Natural killer cell (primary cell): ENCODE measurements around the gene STUM. TPM values are rescaled to one million over a fixed set of nuclear protein-coding genes. Genes with fewer than 3 reads are reported as not detected.

Experiments used
- ATAC-seq, 3 donors: fragments of 150-1000 bp in 2 of 3; fragments of 200-7000 bp in 1 of 3; cut with Tn5 transposase; 1 replicate in 1 of 3; 2 replicates in 2 of 3; pipeline ENCODE4 v1.10.0; 2021; ENCODE audit warnings: mild to moderate bottlenecking in 2 of 3, moderate library complexity in 2 of 3
- DNase-seq, 2 donors: peaks; one replicate each; pipeline versions ENCODE4 v3.0.0 to v3.0.0-alpha.2; 2013 to 2021; ENCODE audit warnings: mixed read lengths in 1 of 2
- H3K27ac ChIP-seq: one replicate; pipeline ENCODE4 v1.5.1; 2013; ENCODE audit warnings: mild to moderate bottlenecking, low read length
- H3K27me3 ChIP-seq: one replicate; pipeline ENCODE4 v1.6.1; 2013; ENCODE audit warnings: low read length; ENCODE audit not compliant: control insufficient read depth, insufficient read depth
- H3K36me3 ChIP-seq: one replicate; pipeline ENCODE4 v1.6.1; 2013; ENCODE audit warnings: low read length; ENCODE audit not compliant: control insufficient read depth, insufficient read depth
- H3K4me1 ChIP-seq: one replicate; pipeline ENCODE4 v1.6.1; 2013; ENCODE audit warnings: low read length; ENCODE audit not compliant: control insufficient read depth, insufficient read depth
- H3K4me3 ChIP-seq: one replicate; pipeline ENCODE4 v1.5.1; 2013; ENCODE audit warnings: low read length
- H3K9me3 ChIP-seq: one replicate; pipeline ENCODE4 v1.6.1; 2013; ENCODE audit warnings: low read length; ENCODE audit not compliant: control insufficient read depth, insufficient read depth
- H3K27ac Mint-ChIP-seq, 2 donors: one replicate each; pipeline ENCODE4 v1.8.0; 2022; ENCODE audit warnings: mild to moderate bottlenecking in 2 of 2, mixed read lengths in 2 of 2, moderate library complexity in 1 of 2
- H3K27me3 Mint-ChIP-seq, 2 donors: one replicate each; pipeline ENCODE4 v1.8.0; 2022; ENCODE audit warnings: low read depth in 2 of 2, mixed read lengths in 2 of 2
- H3K36me3 Mint-ChIP-seq: one replicate; pipeline ENCODE4 v1.8.0; 2022; ENCODE audit warnings: mixed read lengths
- H3K4me1 Mint-ChIP-seq, 2 donors: one replicate each; pipeline ENCODE4 v1.8.0; 2022; ENCODE audit warnings: mixed read lengths in 2 of 2
- H3K4me3 Mint-ChIP-seq: one replicate; pipeline ENCODE4 v1.8.0; 2022; ENCODE audit warnings: mild to moderate bottlenecking, moderate library complexity, mixed read lengths
- H3K9me3 Mint-ChIP-seq, 2 donors: one replicate each; pipeline ENCODE4 v1.8.0; 2022; ENCODE audit warnings: mixed read lengths in 2 of 2
- whole genome bisulfite sequencing: methylation state at CpG from one replicate; pipeline ENCODE4 v1.1.7; 2013; ENCODE audit warnings: missing lambda C conversion rate; ENCODE audit not compliant: insufficient coverage; 5-methylcytosine and 5-hydroxymethylcytosine counted together
- intact Hi-C: fragments of 100-400 bp; cut with micrococcal nuclease; formaldehyde crosslinking; loops from one replicate; pipeline ENCODE4 v1.14.2; 2022
- total RNA-seq, 4 donors: library from RNA; stranded (reverse); fragments of 120-200 nt in 1 of 4; gene quantifications; one replicate each; pipeline versions ENCODE4 v1.2.3 to v1.2.4, GENCODE V29; 2013 to 2022
- TF ChIP-seq, protein P1 (sequence below): fragments of 200-600 bp; IDR thresholded peaks from one replicate; pipeline ENCODE4 v1.8.0; 2022; ENCODE audit warnings: antibody characterized with exemption

Gene STUM
- total RNA-seq, 3 donors from 2014 or later (not counting 1 experiment from before 2014, with no cell fraction given), result not detected

DNA sequence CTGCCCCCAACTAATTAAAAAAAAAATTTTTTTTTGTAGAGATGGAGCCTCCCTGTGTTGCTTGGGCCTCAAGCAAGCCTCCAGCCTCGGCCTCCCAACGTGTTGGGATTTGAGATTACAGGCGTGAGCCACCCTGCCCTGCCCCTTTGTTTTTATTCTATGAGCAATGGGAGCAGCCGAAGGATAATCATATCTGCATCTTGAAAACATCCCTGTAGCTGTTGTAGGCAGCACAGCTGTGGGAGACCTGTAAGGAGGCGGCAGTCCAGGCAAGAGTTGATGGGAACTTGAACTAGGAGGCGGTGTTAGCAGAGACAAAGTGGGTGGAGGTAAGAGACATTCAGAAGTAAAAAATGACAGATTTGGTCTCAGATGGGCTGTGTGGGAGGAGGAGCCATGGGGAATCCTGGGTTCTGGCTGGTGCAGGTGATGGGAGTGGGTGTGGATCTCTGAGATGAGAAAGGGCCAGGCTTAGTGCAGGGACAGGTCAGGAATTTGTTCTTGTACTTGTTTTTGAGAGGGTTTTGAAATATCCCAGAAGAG is 31.3 kb downstream of the STUM start:
- DNase-seq (no peak), ATAC-seq (no peak)
- no peaks in the 10 kb centered on the region for H3K36me3 ChIP-seq
- Mint-ChIP-seq H3K9me3 (no peaks in the 10 kb centered on the region), H3K27me3 (peaks cover 0 to 3% of the 10 kb centered on the region in 2 donors), H3K4me1 (no peaks in the 10 kb centered on the region), H3K27ac (no peak overlapping the region), H3K36me3 (no peaks in the 10 kb centered on the region), H3K4me3 (no peak overlapping the region)
- WGBS, result 90% methylated on average over 6 of the region's 6 CpGs
- intact Hi-C loops, result no loop called here
- no peaks in the 10 kb centered on the region for H3K9me3 ChIP-seq
- TF ChIP-seq, protein P1, sequence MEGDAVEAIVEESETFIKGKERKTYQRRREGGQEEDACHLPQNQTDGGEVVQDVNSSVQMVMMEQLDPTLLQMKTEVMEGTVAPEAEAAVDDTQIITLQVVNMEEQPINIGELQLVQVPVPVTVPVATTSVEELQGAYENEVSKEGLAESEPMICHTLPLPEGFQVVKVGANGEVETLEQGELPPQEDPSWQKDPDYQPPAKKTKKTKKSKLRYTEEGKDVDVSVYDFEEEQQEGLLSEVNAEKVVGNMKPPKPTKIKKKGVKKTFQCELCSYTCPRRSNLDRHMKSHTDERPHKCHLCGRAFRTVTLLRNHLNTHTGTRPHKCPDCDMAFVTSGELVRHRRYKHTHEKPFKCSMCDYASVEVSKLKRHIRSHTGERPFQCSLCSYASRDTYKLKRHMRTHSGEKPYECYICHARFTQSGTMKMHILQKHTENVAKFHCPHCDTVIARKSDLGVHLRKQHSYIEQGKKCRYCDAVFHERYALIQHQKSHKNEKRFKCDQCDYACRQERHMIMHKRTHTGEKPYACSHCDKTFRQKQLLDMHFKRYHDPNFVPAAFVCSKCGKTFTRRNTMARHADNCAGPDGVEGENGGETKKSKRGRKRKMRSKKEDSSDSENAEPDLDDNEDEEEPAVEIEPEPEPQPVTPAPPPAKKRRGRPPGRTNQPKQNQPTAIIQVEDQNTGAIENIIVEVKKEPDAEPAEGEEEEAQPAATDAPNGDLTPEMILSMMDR, result no peak
- no peak overlapping the region for H3K4me3 ChIP-seq
- H3K27me3 ChIP-seq, result no peaks in the 10 kb centered on the region
- H3K4me1 ChIP-seq, result no peaks in the 10 kb centered on the region
- H3K27ac ChIP-seq, result no peak overlapping the region

DNA sequence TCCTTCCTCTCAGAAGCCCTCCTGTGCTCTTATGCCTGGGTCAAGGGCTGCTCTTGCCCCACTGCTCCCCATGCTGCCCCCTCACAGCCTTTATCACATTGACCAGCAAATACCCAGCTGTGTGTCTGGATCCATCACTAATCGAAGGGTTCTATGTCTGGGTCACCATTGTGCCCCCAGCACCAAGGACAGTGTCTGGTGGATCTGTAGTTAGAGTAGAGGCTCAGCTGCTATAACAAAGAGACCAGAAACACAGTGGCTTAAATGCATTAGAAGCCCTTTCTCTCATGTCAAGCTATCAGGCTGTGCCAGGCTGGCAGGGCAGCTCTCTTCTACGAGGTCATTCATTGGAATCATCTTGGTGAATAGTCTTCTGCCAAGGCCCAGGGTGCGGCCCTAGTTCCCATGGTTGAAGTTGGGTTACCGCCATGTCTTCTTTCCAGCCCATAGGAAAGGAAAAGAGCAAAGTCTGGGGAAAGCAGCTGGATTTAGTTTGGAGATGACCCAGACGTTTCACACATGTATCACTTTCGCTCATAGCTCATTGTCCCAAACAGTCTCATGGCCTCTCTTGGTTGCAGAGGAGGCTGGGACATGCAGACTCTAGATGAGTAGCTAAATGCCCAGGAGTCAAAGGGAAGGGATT is 32.2 kb downstream of the STUM start:
- intact Hi-C loops, result no loop called here
- H3K9me3 ChIP-seq, result no peaks in the 10 kb centered on the region
- H3K4me3 ChIP-seq, result no peak overlapping the region
- H3K27me3 ChIP-seq, result no peaks in the 10 kb centered on the region
- Mint-ChIP-seq H3K4me1 (no peaks in the 10 kb centered on the region), H3K4me3 (no peak overlapping the region), H3K27me3 (peaks cover 0 to 3% of the 10 kb centered on the region in 2 donors), H3K9me3 (no peaks in the 10 kb centered on the region), H3K36me3 (no peaks in the 10 kb centered on the region), H3K27ac (no peak overlapping the region)
- no peaks in the 10 kb centered on the region for H3K36me3 ChIP-seq
- 85% methylated on average over 5 of the region's 6 CpGs for WGBS
- no peak overlapping the region for H3K27ac ChIP-seq
- DNase-seq, result no peak
- no peak for ATAC-seq
- no peaks in the 10 kb centered on the region for H3K4me1 ChIP-seq
- TF ChIP-seq, protein P1, result no peak

DNA sequence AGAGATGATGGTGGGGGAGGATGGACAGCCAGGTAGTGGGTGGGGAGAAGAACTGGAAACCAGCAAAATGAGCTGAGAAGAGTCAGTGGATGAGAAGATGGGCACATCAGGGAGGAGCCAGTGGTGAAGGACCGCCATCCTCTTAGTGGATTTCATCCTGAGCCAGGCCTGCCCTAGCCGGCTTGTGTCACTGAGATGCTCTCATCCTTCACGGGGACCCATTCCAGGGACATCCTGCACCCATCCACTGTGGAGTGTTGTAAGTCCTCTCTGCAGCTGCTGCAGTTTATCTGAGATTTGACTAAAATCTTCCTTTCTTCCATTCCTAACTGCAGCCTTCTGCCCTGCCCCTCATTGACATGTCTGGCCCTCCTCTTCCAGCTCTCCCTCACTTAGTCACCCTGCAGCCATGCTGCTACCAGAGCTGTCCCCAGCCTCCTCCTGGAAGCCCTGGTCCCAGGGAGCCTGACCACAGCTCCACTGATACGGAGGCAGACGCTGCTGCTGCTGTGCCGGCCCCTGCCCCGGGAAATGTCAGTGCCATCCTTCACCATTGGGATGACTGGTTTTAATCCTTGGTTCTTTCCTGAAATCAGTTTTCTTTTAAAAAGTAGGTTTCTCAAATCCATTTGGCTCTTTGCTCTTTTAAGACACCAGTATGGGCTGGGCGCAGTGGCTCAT is 33.2 kb downstream of the STUM start:
- no peak overlapping the region for H3K4me3 Mint-ChIP-seq
- intact Hi-C loops, result no loop called here
- ATAC-seq (no peak), DNase-seq (no peak)
- no peak overlapping the region for H3K27ac Mint-ChIP-seq
- no peaks in the 10 kb centered on the region for H3K4me1 Mint-ChIP-seq
- 97% methylated on average over 8 of the region's 8 CpGs for WGBS
- H3K4me1 ChIP-seq, result no peaks in the 10 kb centered on the region
- no peaks in the 10 kb centered on the region for H3K27me3 ChIP-seq
- no peak overlapping the region for H3K4me3 ChIP-seq
- H3K9me3 ChIP-seq, result no peaks in the 10 kb centered on the region
- H3K36me3 Mint-ChIP-seq, result no peaks in the 10 kb centered on the region
- no peak overlapping the region for H3K27ac ChIP-seq
- H3K9me3 Mint-ChIP-seq, result no peaks in the 10 kb centered on the region
- TF ChIP-seq, protein P1, result no peak
- H3K36me3 ChIP-seq, result no peaks in the 10 kb centered on the region
- H3K27me3 Mint-ChIP-seq, result peaks cover 0 to 3% of the 10 kb centered on the region in 2 donors
